Testis (tissue), 2 donors: Measurements from ENCODE around the gene NKAIN2.

Experiments used
- POLR2A ChIP-seq: fragments of 450-650 bp; IDR thresholded peaks from one replicate; pipeline ENCODE4 v1.6.1; 2017; ENCODE audit warnings: antibody characterized with exemption, mild to moderate bottlenecking, moderate library complexity
- TF ChIP-seq, protein P1 (sequence below), 3 experiments: fragments of 450-650 bp in 2 of 3; fragments of 200-600 bp in 1 of 3; sonication (generic) in 1 of 3; IDR thresholded peaks; one replicate each; pipeline ENCODE4 v1.5.1; 2016 to 2019; ENCODE audit warnings: antibody characterized with exemption in 3 of 3, mild to moderate bottlenecking in 2 of 3, moderate library complexity in 1 of 3

DNA sequence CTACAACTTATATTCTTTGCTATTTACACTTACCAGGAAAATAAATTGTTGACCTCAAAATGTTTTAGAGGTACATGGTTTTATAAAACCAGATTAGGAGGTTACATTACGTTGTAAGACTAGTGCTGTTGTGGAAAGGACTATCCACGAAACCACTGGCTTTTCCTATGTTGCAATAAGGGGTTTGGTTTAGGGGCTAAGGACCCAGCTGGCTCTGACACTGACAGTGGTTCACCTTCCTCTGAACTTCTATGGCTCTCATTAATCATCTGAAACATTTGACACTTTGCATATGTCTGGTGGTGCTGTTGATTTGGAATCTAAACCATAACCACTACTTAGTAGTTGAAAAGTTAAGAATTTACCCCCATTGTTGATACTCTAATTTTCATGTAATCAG, 186.7 kb downstream of the NKAIN2 start:
- no peak for TF ChIP-seq POLR2A
- TF ChIP-seq, protein P1, sequence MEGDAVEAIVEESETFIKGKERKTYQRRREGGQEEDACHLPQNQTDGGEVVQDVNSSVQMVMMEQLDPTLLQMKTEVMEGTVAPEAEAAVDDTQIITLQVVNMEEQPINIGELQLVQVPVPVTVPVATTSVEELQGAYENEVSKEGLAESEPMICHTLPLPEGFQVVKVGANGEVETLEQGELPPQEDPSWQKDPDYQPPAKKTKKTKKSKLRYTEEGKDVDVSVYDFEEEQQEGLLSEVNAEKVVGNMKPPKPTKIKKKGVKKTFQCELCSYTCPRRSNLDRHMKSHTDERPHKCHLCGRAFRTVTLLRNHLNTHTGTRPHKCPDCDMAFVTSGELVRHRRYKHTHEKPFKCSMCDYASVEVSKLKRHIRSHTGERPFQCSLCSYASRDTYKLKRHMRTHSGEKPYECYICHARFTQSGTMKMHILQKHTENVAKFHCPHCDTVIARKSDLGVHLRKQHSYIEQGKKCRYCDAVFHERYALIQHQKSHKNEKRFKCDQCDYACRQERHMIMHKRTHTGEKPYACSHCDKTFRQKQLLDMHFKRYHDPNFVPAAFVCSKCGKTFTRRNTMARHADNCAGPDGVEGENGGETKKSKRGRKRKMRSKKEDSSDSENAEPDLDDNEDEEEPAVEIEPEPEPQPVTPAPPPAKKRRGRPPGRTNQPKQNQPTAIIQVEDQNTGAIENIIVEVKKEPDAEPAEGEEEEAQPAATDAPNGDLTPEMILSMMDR (IDR thresholded peaks at IDR 0.05): no peak
